Measurements from ENCODE around the gene PIP5K1C.

DNA sequence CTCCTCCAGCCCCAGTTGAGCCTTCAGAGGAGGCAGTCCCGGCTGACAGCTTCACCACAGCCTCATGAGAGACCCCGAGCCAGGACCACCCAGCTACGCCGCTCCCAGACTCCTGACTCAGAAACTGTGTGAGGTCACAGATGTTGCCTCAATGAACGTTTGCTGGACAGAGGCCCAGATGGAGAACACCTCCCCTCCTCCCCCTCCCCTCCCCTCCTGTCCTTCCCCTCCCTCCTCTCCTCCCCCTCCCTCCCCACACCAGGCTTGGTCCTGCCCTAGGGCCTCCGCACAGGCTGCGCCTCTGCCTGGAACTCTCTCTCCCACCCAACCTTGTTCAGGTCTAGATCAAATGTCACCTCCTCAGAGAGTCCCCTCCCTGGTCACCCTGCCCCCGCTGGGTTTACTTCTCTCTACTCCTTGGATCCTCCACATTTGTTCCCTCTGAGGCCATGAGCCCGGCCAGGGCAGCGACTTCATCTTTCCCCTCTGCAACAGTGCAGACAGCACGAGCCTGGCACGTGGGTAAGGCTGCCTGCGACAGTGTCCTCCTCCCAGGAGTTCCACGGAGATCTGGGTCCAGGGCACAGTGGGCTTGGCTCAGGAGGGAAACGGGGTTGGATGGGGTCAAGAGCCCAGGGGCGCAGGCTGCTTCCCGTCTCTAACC is 17.4 kb downstream of the PIP5K1C start:
- TF ChIP-seq ZNF121 (CRISPR knock-in tag; conservative IDR thresholded peaks at IDR 0.05): no peak
- TF ChIP-seq HSF4 (CRISPR knock-in tag; IDR thresholded peaks at IDR 0.05; ENCODE audit: borderline replicate concordance): no peak
- TF ChIP-seq, protein P1, sequence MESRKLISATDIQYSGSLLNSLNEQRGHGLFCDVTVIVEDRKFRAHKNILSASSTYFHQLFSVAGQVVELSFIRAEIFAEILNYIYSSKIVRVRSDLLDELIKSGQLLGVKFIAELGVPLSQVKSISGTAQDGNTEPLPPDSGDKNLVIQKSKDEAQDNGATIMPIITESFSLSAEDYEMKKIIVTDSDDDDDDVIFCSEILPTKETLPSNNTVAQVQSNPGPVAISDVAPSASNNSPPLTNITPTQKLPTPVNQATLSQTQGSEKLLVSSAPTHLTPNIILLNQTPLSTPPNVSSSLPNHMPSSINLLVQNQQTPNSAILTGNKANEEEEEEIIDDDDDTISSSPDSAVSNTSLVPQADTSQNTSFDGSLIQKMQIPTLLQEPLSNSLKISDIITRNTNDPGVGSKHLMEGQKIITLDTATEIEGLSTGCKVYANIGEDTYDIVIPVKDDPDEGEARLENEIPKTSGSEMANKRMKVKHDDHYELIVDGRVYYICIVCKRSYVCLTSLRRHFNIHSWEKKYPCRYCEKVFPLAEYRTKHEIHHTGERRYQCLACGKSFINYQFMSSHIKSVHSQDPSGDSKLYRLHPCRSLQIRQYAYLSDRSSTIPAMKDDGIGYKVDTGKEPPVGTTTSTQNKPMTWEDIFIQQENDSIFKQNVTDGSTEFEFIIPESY (CRISPR knock-in tag; IDR thresholded peaks at IDR 0.05): no peak
- TF ChIP-seq TCF7 (IDR thresholded peaks at IDR 0.05; ENCODE audit: borderline replicate concordance): no peak
- no peak for TF ChIP-seq SIN3A (IDR thresholded peaks at IDR 0.05; ENCODE audit: borderline replicate concordance in 2 of 2, control insufficient read depth in 1 of 2, low read depth in 2 of 2, low read length in 2 of 2)
- TF ChIP-seq FOXJ3 (CRISPR knock-in tag; IDR thresholded peaks at IDR 0.05): no peak
- no peak for TF ChIP-seq ETV1 (tag; conservative IDR thresholded peaks at IDR 0.05; ENCODE audit: low read depth)
- TF ChIP-seq, protein P2, sequence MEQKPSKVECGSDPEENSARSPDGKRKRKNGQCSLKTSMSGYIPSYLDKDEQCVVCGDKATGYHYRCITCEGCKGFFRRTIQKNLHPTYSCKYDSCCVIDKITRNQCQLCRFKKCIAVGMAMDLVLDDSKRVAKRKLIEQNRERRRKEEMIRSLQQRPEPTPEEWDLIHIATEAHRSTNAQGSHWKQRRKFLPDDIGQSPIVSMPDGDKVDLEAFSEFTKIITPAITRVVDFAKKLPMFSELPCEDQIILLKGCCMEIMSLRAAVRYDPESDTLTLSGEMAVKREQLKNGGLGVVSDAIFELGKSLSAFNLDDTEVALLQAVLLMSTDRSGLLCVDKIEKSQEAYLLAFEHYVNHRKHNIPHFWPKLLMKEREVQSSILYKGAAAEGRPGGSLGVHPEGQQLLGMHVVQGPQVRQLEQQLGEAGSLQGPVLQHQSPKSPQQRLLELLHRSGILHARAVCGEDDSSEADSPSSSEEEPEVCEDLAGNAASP (IDR thresholded peaks at IDR 0.05): no peak
- TF ChIP-seq ZNF146 (CRISPR knock-in tag; IDR thresholded peaks at IDR 0.05; ENCODE audit: unreplicated experiment): no peak
- no peak for TF ChIP-seq SPI1 (IDR thresholded peaks at IDR 0.05; ENCODE audit: borderline replicate concordance, low read depth, low read length)
- TF ChIP-seq, protein P3, sequence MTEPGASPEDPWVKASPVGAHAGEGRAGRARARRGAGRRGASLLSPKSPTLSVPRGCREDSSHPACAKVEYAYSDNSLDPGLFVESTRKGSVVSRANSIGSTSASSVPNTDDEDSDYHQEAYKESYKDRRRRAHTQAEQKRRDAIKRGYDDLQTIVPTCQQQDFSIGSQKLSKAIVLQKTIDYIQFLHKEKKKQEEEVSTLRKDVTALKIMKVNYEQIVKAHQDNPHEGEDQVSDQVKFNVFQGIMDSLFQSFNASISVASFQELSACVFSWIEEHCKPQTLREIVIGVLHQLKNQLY (CRISPR knock-in tag; conservative IDR thresholded peaks at IDR 0.05): no peak
- no peak for TF ChIP-seq GATAD2B (IDR thresholded peaks at IDR 0.05; ENCODE audit: borderline replicate concordance)
- TF ChIP-seq KLF10 (CRISPR knock-in tag; IDR thresholded peaks at IDR 0.05): no peak
